OCI-M2 (cell line): ENCODE results near the gene TRIP12.
"Not testable (repeated sequence)": the region's sequence is repeated elsewhere in the genome, so short reads cannot be mapped to it uniquely, and the experiment has no call there.

ENCODE experiments used
- DNase-seq: peaks from one replicate; lab custom pipeline; 2025; ENCODE audit not compliant: unreplicated experiment; lab: John Stamatoyannopoulos, UW

The TRIP12 gene

DNA sequence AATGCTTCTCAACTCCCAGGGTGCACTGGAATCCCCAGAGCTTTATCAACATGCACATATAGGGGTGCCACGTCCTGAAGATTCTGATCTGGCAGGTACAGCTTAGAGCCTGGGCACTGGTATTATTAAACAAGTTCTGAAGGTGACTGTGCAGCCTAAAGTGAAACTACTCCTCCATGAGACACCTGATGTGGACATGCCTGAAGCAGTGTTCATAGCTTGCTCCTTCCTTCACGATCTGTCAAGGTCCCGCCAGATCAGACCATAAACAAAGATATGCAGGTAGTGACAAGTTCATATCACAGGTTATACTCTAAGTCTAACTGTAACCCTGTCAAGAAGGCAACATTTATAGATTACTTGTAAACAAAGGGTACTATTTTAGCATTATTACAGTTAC lies 142.2 kb downstream of the TRIP12 start:
- no peak for DNase-seq

DNA sequence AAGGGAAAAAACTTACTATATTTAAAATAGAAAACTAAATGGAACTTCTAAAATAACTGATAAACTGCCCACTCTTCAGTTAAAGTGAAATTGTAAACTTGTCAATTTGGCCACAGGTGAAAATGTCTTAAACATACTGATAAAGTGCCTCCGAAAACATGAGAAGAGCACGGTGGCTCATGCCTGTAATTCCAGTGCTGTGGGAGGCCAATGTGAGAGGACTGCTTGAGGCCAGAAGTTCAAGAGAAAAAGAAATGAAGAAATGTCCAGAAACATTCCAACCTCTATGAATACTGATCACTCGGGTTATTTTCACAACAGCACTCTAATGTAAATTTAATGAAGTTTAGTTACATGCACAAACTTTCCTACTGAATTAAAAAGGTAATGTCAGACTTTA lies 144.1 kb downstream of the TRIP12 start:
- no peak for DNase-seq

DNA sequence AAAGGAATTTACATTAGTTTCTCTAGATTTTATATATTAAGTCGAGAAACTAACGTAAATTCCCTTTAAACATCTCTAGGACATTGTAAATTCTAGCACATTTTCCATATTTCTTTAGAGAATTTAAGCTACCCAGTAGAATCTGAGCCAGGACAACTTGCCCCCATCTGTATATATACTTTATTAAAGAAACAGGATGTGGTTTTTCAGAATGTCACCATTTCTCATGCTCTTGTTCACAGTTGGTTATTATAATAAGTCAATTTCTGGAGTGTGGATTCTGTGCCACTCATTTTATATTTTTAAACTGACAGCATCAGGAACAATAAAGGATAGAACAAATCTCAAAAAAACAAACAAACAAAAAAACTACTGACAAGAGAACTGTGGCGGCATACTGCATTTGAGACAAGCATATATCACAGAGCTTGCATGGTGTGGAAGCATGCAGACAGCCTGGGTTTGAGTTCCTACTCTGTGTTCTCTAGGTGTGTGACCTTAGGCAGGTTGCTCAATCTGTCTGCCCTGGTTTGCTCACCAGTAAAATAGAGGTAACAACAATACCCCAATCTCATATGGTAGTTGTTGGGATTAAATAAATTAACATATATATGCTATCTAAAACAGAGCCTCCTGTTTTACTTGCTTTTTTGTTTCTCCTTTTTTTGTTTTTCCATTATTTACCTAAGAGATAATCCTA lies 146.0 kb downstream of the TRIP12 start:
- DNase-seq = no peak

DNA sequence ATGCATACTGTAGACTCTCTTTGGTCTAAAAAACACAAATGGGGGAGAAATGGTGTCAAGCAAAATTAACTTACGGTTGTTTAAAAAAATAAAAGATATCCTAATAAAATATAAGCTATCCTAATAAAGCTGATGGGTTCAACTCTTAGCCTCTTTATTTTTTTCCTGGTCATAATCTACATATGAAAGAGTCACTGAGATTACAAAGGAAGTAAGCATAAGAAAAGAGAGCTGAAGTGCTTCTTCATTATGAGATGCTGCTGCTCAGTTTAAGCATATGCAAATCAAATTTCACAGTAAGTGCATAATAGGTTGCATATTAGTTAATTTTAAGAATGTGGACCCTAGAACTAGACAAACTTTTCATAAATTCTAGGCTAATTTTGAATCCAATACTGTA lies 147.6 kb downstream of the TRIP12 start:
- no peak for DNase-seq

DNA sequence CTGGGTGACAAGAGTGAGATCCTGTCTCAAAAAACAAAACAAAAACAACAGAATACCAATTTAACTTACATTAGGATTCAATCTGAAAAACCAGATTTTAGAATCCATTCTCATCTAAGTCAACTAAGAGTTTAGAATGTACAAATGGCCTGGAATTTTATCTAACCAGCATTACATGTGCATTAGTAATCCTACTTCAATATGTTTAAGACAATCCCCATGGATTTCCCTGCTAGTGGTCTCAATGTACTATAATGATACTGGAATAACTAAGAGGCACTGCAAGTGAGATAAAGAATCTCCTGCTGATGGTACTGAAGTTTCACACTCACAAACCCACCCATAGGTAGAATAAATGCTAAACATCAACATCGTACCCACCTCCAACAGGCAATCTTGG lies 153.6 kb downstream of the TRIP12 start:
- DNase-seq = no peak

DNA sequence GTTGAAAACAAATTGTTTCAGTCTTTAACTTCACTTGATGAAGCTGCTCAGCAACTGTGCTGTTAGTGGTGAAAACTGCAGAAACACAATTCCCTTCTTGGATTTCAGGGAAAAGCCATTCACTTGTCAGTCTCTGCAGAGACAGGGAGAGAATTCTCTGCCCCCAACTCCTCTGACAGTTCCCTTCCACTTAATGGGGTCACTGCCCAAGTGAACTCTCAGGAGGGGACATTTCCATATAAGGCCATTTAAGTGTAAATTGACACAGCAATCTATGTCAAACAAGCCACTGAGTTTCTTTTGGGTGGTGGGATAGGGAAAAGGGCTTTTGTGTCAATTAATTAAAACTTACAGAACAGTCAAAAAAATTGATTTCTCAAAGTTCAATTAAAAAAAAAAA lies 156.1 kb downstream of the TRIP12 start:
- DNase-seq = no peak

DNA sequence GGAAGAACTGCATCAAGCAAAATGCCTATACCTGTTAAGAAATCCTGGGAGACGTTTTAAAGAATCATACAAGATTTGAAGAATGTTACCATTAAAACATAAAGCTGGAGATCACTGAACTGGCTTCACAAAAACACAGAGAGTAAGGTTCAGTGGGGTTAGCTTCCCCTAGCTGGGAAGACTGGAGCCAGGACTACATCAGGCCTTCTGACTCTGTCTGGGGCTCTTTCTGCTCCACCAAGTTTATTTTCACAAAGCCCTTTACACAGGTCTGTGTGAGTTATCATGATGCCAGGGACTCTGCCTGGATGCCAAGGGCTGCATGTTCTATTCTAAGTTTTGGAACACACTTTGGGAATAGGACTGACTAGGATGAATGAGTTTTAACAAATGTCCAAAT lies 160.1 kb downstream of the TRIP12 start:
- DNase-seq = no peak

DNA sequence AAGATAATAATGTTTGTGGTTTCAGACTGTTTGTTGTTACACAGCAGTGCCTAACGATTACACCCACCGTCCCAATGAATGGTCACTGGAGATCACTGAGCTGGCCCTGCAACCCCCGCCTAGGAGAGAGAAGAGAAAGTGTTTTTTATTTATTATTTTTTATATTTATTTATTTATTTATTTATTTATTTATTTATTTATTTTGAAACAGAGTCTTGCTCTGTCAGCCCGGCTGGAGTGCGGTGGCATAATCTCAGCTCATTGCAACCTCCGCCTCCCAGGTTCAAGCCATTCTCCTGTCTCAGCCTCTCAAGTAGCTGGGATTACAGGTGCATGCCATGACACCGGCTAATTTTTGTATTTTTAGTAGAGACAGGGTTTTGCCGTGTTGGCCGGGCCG lies 164.3 kb downstream of the TRIP12 start:
- not testable (repeated sequence) for DNase-seq

DNA sequence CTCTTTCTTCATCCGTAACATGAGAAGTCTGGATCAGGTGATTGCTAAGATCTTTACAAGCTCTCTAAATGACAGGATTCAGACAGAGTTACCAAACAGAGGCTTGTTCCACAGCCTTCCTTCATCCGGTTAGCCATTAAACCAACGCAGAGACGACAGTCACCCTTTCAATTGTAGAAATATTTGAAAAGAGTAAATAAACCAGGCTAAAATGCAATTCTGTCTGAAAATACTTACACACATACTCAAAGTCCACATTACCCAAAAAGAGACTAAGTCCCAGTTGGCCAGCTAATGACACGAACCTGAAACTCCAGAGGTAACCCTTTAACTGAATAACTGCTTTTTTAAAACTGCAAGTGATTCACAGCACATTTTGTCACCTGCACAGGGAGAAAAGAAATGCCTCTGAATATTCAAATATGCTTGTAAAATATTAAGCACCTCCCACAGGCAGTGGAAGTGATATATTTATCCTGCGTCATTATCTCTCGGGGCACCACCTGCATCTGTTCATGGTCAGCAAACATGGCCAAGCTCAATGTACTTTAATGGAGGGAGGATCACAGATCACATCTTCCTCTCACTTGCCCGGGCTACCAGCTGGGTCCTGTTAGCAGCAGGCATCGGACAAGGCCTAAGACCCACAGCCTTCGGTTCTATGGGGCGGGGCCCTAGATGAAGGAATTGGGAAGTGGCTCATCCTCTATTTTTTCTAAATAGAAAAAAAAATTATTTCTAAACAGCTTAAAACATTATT lies 168.7 kb downstream of the TRIP12 start:
- DNase-seq = no peak

DNA sequence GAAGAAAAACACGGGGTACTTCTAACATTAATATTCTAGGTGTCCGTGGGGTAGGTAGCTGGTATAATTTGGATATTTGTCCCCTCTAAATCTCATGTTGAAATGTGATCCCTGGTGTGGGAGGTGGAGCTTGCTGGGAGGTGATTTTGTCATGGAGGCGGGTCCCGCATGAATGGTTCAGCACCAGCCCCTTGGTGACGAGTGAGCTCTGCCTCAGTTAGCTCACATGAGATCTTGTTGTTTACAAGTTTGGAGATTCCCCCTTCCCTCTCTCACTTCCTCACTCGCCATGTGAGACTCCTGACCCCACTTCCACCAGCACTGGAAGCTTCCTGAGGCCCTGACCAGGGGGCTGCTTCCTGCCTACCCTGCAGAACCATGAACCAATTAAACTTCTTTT lies 172.0 kb downstream of the TRIP12 start:
- no peak for DNase-seq

DNA sequence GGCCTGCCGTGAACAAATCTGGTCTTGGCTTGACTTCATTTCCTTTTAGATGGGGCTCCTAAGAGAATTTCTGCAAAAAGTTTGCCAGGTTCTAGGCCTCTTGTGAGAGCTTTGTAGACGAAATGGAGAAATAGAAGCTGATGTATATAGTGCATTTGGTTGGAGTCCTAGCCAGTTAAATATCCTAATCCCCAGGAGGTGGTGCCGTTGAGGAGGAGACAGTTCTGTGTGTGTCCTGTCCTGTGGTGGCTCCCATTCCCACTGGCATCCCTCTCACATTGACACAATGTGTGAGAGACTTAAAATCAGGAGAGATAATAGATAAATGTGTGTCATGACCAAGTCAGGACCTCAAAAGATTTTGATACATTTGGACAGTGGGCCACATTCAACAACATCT lies 172.9 kb downstream of the TRIP12 start:
- no peak for DNase-seq

DNA sequence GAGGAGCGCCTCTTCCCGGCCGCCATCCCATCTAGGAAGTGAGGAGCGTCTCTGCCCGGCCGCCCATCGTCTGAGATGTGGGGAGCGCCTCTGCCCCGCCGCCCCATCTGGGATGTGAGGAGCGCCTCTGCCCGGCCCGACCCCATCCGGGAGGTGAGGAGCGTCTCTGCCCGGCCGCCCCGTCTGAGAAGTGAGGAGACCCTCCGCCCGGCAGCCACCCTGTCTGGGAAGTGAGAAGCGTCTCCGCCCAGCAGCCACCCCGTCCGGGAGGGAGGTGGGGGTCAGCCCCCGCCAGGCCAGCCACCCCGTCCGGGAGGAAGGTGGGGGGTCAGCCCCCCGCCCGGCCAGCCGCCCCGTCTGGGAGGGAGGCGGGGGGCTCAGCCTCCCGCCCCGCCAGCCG lies 179.1 kb downstream of the TRIP12 start:
- not testable (repeated sequence) for DNase-seq

DNA sequence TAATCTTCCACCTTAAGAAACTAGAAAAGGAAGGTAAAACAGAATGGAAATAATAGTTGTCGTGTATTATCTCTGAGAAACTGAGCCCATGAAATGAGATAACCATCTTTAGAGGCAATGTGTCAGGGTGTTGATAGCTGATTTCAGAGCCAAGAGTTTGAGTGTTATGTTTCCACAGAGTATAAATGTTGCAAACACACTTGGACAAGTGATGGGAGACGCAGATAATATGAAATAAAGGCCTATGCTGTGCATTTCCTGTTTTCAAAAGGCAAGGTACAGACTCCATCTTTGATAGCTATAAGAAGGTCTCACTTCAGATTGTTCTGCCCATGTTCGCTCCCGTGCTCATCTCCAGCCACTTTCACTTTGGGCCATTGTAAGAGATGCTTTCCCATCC lies 181.5 kb downstream of the TRIP12 start:
- no peak for DNase-seq

DNA sequence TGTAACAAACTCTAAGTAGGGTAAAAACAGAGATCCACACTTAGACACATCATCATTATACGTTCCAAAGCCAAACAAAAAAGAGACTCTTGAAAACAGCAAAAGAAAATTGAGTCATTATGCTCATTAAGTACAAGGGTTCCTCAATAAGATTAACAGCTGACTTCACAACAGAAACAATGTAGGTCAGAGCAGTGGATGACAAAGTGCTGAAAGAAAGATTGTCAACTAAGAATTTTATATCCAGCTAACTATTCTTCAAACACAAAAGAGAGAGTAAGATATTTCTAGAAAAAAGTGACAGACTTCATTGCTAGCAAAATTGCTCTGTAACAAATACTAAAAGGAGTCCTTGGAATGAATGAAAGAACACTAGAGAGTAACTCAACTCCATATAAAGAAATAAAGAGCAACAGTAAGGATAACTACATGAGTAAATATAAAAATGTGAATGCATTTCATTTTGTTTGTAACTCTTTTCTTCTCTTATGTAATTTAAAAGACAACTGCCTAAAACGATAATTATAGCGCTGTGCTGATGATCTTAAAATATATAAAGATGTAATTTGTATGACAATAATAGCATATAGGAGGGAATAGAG lies 183.7 kb downstream of the TRIP12 start:
- DNase-seq = no peak

DNA sequence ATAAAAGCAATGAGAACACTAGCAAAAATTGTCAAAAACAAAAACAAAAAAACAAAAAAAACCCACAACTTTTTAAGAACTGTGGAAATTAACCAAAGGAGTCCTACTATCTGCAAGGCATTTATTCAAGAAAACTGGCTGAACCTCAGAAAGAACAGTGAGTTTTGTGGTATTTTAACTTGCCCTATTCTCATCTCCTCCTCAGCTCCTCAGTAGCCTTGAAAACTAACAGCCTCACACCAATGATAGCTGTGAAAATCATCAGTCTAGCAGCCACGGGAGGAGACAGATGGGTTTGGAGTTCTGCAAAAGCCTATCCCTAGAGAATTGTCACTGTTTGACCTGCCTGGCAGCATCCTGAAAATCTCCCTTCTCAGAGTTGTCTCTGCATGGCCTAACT lies 187.4 kb downstream of the TRIP12 start:
- no peak for DNase-seq

DNA sequence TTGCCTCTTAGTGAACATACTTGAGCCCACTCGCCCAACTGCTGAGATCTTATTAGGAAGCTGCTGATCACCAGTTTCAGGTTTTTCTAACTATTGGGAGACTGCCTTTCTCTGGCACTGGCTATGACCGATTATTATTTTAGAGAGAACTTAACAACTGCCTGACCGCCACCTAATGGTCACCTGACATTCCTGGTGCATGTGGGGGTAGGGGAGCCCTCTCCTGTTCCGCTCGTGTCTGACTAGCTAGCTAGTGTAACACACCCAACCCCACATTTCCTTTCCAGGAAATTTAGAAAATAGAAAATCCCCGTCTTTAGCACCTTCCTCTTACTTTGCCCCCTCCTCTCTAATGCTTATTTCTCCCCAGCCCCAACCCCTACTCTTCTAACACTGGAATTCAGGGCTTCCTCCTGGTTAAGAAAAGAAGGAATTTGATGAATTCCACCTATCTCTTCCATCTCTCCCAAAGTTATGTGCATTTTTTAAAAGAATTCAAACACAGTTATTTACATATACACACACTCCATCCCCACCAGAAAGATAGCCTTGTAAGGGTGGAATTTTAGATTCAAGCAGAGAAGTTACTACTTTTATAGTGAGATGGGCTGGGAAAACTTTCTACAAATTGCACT lies 188.1 kb downstream of the TRIP12 start:
- DNase-seq = no peak

DNA sequence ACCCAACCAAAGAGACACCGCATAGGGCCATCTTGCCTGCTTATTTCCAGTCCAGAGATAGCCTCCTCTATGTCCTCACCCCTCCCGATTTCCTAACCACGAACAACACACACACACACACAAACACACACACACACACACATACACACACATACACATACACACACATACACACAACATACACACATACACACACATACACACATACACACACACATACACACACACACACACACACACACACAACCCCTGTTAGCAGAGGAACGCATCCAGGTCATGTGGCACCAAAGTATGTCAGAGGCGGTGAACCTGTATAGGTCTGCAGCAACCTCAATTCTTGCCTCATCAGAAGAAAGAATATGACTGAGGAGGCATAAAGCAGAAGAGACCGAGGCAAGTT lies 188.9 kb downstream of the TRIP12 start:
- DNase-seq = no peak

DNA sequence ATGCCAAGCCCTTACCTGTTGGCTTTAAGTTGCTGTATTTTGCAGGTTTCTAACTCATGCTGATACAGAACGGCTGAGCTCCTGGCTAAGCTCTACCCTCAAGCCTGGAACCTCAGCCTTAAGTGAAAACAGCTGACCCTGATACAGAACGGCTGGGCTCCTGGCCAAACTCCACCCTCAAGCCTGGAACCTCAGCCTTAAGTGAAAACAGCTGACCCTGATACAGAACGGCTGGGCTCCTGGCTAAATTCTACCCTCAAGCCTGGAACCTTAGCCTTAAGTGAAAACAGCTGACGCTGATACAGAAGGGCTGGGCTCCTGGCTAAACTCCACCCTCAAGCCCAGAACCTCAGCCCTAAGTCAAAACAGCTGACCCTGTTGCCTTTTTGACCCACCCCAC lies 189.9 kb downstream of the TRIP12 start:
- DNase-seq = no peak

DNA sequence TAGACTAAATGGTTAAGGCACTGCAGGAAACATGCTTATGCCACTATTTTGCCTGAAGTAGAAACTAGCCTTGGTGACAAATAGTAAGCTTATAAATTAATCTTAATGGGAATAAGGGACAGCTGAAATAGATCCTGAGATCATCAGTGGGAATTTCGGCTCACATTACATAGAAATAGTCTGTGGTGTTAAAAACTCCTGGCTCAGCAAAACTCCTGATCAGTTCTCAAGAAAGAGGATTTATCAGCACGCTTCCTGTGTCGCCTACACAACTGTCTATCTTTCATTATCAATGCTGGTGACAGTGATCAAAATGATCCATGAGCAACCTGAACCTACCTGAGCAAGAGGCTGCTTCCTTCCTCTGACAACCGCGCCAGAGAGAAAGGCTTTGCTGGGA lies 190.4 kb downstream of the TRIP12 start:
- DNase-seq = no peak

DNA sequence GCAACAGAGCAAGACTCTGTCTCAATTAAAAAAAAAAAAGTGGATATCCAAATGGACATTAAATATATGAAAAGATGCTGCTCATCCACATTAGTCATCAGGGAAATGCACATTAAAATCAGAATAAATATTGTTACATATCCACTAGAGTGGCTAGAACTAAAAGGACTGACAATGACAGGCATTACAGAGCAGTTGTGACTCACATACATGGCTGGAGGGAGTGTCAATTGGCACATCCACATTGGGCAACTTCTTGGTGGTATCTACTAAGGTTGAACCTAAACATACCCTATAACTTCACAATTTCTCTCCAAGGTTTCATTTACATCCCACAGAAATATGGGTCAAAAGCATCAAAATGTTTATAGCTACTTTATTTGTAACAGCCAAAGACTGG lies 193.4 kb downstream of the TRIP12 start:
- no peak for DNase-seq

DNA sequence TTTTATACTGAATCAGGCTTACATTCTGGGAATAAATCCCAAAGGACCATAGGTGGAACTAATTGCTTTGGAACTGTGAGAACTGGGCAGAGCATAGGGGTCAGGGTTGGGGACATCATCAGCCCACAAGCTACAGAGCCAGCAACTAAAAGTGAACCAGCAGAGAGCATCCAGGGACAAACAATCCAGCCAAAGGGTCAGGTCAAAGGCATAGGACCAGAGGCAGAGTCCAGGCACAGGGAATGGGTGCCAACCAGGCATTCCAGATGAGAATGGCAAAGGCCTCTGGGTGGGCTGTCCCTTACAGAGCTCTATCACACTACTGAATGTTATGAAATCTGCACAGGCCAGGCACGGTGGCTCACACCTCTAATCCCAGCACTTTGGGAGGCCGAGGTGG lies 195.2 kb downstream of the TRIP12 start:
- no peak for DNase-seq
